ENCODE results near the gene PABPC1L. TPM values are rescaled to one million over a fixed set of nuclear protein-coding genes. Genes with fewer than 3 reads are reported as not detected.
"Not testable (repeated sequence)": the region's sequence is repeated elsewhere in the genome, so short reads cannot be mapped to it uniquely, and the experiment has no call there.

PABPC1L gene
- 10.0 TPM for total RNA-seq

- ATAC-seq = peak; percentile 89
Observed at GRCh38 chr20:44909872-44910689, at the start of gene PABPC1L. Gene PABPC1L (plus strand): TSS chr20:44910060. CDS start chr20:44910144, 84 bp downstream.

- no peak for ATAC-seq
Observed at GRCh38 chr20:44861531-44862006, 48.3 kb upstream of the PABPC1L start.

GRCh38 chr20:44862286-44862685 lies 47.6 kb upstream of the PABPC1L start:
- no peak for ATAC-seq

GRCh38 chr20:44863365-44864084 lies 46.3 kb upstream of the PABPC1L start:
- not testable (repeated sequence) for ATAC-seq

DNA sequence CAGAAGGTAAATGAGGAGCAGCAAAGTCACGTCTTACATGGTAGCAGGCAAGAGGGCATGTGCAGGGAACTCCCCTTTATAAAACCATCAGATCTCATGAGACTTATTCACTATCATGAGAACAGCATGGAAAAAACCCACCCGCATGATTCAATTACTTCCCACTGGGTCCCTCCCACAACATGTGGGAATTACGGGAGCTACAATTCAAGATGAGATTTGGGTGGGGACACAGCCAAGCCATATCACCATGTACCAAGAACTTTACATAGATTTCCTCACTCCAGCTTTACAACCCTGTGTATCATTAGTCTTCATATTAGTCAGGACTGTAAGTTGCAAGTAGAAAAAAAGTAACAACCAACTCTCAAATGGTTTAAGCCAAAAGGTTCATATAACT lies 45.4 kb upstream of the PABPC1L start:
- ATAC-seq = not testable (repeated sequence)

DNA sequence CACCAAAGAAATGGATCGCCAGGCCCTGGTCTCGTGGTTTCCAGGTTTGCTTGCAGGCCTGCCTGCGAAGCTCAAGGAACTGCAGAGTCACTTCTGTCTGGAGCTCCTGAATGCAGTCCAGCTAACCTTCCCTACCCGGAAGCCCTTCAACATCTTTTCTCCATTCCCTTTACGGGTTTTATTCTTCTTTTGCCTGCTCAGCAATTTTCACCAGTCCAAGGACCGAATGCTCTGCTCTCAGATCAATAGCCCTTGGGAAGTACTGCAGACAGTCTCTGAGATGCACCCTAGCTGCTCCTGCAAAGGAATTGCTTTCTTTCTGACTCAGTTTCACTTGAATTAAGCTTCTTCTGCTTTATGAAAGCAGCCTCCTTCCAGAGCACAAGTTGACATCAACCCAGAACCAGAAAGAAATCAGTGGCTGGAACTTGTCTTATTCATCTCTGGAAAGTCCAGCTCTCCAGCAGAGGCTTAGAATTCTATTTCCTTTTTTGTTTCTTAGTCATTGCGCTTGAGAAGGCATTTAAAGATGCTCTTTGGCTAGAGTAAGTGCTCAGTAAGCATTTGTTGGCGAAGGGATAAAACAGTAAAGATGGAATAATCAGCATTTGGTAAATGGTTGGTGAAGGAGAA lies 43.0 kb upstream of the PABPC1L start:
- no peak for ATAC-seq

- no peak for ATAC-seq
Observed at GRCh38 chr20:44869471-44869870, 40.4 kb upstream of the PABPC1L start.

- ATAC-seq = not testable (repeated sequence)
Observed at GRCh38 chr20:44882360-44882759, 27.5 kb upstream of the PABPC1L start.

GRCh38 chr20:44883214-44883902 lies 26.5 kb upstream of the PABPC1L start:
- ATAC-seq = no peak

GRCh38 chr20:44884907-44885391 lies 24.9 kb upstream of the PABPC1L start:
- ATAC-seq = no peak

- ATAC-seq = peak; percentile 99
Observed at GRCh38 chr20:44885392-44886265, 24.2 kb upstream of the PABPC1L start, which contains the start of gene YWHAB. Gene YWHAB (plus strand): TSS chr20:44885705. CDS start chr20:44901534, 15,829 bp downstream.

DNA sequence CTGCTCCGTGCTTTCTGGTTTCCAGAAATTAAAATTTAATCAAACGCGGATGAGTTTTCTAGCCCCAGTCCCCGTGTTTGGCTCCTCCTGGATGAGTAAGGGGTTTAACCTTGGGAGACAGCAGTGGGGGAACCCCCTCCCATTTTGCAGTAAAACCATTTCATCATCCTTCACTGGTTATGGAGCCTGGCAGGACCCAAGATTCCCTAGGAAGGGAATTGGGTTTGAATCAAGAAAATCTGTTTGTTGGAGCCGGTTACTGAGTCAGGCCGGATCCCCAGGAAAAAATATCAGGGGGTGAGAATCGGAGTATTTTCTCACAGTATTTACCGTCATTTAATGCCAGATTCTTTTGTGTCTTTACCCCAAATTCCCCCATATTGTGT lies 23.6 kb upstream of the PABPC1L start:
- no peak for ATAC-seq

DNA sequence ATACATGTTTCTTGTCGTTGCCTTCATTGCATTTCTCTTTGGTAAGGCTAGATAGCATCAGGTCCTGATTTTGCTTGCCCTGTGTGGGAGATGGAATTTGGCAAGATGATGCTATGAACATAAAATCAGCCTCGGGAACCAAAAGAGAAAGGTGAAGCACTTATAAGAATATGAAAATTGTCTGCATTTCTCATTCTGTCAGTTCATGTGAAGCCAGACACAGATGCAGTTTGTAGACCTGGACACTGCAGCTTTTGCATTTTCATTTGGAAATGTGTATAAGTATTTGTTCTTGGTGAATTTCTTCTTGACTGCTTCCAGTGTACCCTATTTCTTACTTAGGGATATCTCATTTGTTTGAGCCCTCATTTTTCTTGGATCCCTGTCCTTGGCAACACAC lies 23.0 kb upstream of the PABPC1L start:
- ATAC-seq = no peak

DNA sequence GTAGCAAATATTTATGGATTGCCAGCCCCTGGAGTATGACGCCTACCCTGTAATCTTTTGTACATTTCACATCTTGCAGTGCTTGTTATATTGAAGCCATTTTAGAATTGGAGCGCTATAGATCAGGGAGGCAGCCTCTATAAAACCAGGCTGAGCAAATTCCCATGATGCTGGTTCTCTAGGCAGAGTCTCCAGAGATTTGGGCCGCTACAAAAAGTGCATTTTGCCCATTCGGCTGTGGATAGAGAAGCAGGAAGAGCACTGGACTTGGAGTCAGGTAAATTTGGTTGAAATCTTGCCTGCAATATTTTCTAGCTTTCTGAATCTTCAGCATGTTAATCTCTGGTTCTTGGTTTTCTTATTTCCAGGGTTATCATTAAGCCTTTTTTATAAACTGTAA lies 22.4 kb upstream of the PABPC1L start:
- no peak for ATAC-seq

DNA sequence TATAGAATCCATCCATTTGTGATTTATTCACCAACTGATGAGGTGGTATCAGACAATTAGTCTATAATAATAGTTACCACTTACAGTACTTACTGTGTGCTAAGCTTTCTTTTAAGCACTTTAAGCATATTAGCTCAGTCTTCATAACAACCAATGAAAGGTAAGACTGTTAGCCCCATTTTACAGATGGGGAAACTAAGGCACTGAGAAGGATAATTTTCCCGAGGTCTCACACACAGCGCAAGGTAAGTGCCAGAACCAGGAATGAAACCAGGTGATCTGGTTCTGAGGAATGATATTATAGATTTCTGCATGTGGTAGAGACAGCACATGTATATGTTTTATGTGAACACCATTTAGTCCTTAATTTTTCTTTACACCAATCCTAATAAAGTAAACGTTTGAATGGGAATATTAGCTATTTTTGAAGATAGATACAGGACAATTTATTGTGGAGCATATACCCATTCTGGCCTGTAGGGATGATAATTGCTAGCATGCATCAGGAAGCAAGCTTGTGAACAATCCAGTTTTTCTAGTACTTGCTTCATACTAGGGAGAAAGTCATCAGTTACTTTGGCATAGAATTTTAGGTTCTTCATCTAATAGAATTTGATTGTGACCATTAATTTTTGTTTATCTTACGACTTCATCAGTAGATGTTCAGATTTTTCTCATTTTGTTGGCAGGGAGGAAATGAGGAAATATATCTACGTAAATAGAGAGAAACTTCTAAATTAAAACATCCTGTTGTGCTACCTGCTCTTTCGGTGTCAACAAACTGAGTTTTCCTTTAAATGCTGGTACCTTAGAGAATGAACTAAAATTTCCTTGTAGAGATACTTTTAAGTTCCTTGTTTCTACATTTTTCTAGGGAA lies 21.4 kb upstream of the PABPC1L start:
- peak; percentile 40 for ATAC-seq

DNA sequence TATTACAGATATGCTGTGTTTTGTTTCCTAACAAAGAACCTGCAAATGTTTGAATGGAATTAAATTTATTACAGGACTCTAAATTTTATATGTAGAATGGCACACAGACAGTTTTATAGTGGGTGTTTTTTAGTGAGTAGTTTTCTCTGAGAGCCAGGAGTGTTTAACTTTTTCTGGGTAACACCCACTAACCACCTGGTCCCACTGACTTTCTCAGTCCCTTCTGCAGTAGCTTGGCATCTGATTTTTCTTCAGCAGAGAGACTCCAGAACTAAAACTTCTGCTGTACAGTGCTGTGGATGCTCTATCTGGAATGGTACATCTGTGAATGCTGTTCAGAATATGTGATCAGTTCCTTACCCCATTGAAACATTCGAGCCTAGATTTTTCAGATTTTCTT lies 18.0 kb upstream of the PABPC1L start:
- ATAC-seq = no peak

DNA sequence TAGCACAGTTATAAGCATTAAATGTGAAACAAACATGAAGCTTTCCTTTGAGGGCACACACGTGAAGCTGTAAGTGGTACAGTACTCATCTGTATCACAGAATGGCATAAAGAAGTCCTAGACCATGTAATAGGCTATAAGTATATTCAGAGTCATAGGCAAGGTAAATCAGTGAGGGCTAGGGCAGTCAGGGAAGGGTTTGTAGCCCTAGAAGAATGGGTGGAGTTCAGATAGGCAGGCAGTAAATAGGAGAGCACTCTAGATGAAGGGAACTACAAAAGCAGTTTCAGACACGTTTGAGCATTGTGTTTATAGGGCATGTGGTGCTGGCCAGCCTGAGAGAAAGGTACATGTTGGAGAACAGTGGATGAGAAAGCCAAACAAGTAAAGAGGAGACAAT lies 14.9 kb upstream of the PABPC1L start:
- no peak for ATAC-seq

DNA sequence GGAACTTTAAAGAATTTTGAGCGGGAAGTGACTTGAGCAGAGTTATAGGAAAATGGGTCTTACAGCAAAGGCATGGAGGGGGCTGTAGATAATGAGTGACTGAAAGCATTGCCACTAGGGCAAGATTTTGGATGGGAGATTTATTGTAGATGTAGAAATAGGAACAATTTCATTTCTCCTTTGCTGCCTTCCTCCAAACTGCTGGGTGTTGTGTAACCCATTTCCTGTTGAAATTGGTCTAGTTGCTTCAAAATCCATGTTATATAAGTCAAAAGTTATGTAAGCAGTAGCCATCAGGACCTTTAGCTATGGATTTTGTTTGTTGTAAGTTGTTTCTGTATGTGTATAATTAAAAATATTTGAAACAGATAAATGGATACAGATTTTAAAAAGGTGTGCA lies 13.3 kb upstream of the PABPC1L start:
- no peak for ATAC-seq

DNA sequence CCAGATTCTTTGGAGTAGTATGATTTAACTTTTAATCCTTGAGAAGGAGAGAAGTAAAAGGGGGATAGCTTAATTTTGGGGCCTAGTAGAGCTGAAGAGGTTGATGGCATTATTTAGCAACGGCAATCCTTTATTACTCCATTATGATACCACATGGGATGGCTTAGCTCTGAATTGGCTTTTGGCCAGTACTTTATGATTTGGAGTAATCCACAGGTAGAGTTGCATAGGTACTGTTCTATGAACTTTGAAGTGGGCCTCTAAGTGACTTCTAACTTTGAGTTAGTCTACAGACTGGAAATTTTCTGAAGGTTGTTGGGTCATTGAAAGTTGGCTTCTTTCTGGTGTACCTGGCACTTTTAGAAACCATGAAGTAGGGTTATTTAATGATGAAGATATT lies 12.7 kb upstream of the PABPC1L start:
- no peak for ATAC-seq

- peak; percentile 56 for ATAC-seq
Observed at GRCh38 chr20:44900231-44900854, 9.5 kb upstream of the PABPC1L start.
